Suprapubic skin (tissue), 4 donors: ENCODE data around the gene TEDC2. TPM values are rescaled to one million over a fixed set of nuclear protein-coding genes. Genes with fewer than 3 reads are reported as not detected.
"Not testable (repeated sequence)": the region's sequence is repeated elsewhere in the genome, so short reads cannot be mapped to it uniquely, and the experiment has no call there.

Experiments used
- DNase-seq, 2 donors: peaks; one replicate each; pipeline ENCODE4 v3.0.0-alpha.2; 2019; ENCODE audit warnings: low spot score in 2 of 2
- H3K27ac ChIP-seq: fragments of 200-600 bp; sonication (generic); one replicate; pipeline ENCODE4 v1.5.1; 2019
- H3K27me3 ChIP-seq: fragments of 200-600 bp; sonication (generic); one replicate; pipeline ENCODE4 v1.5.1; 2019
- H3K36me3 ChIP-seq: fragments of 200-600 bp; sonication (generic); one replicate; pipeline ENCODE4 v1.5.1; 2019
- H3K4me1 ChIP-seq: fragments of 200-600 bp; sonication (generic); one replicate; pipeline ENCODE4 v1.5.1; 2019
- H3K4me3 ChIP-seq: fragments of 200-600 bp; sonication (generic); one replicate; pipeline ENCODE4 v1.5.1; 2019; ENCODE audit warnings: mild to moderate bottlenecking
- H3K9me3 ChIP-seq: fragments of 200-600 bp; sonication (generic); one replicate; pipeline ENCODE4 v1.5.1; 2019
- CTCF ChIP-seq, 2 donors: fragments of 200-600 bp in 1 of 2; fragments of 450-650 bp in 1 of 2; sonication (generic) in 1 of 2; IDR thresholded peaks; one replicate each; pipeline ENCODE4 v1.5.1; 2016 to 2019; ENCODE audit warnings: antibody characterized with exemption in 2 of 2, mild to moderate bottlenecking in 1 of 2, moderate library complexity in 1 of 2
- EP300 ChIP-seq: sonication (generic); formaldehyde crosslinking; IDR thresholded peaks from one replicate; pipeline ENCODE4 v1.6.1; 2017; ENCODE audit warnings: antibody characterized with exemption
- POLR2A ChIP-seq, 2 donors: fragments of 450-650 bp; IDR thresholded peaks; one replicate each; pipeline ENCODE4 v1.6.1; 2017; ENCODE audit warnings: antibody characterized with exemption in 2 of 2, mild to moderate bottlenecking in 2 of 2, moderate library complexity in 2 of 2
- POLR2AphosphoS5 ChIP-seq, 3 donors: sonication (generic); formaldehyde crosslinking; IDR thresholded peaks; one replicate each; pipeline ENCODE4 v1.6.1; 2017; ENCODE audit warnings: antibody characterized with exemption in 3 of 3
- WGBS: methylation state at CpG from one replicate; pipeline ENCODE4 v1.1.5; 2018; 5-methylcytosine and 5-hydroxymethylcytosine counted together
- total RNA-seq, 4 donors: library from RNA; depleted of rRNA; stranded (reverse); fragments of >200 nt; gene quantifications; one replicate each; pipeline ENCODE4 v1.1.0, GENCODE V29; 2016

TEDC2 gene
- total RNA-seq, 4 donors from 2014 or later, result 1.4 to 2.2 (median 1.6) TPM; not detected in 1

- peaks cover 29% of the 10 kb centered on the region for H3K36me3 ChIP-seq
- DNase-seq, result no peak
- no peaks in the 10 kb centered on the region for H3K9me3 ChIP-seq
- TF ChIP-seq CTCF (IDR thresholded peaks at IDR 0.05), result no peak
- H3K27ac ChIP-seq, result no peak overlapping the region
- no peaks in the 10 kb centered on the region for H3K27me3 ChIP-seq
- no peak overlapping the region for H3K4me3 ChIP-seq
- WGBS, result 95% methylated on average over 11 of the region's 11 CpGs
- H3K4me1 ChIP-seq, result peaks cover 12% of the 10 kb centered on the region
Measured at GRCh38 chr16:2439598-2439997, 20.3 kb upstream of the TEDC2 start.

DNA sequence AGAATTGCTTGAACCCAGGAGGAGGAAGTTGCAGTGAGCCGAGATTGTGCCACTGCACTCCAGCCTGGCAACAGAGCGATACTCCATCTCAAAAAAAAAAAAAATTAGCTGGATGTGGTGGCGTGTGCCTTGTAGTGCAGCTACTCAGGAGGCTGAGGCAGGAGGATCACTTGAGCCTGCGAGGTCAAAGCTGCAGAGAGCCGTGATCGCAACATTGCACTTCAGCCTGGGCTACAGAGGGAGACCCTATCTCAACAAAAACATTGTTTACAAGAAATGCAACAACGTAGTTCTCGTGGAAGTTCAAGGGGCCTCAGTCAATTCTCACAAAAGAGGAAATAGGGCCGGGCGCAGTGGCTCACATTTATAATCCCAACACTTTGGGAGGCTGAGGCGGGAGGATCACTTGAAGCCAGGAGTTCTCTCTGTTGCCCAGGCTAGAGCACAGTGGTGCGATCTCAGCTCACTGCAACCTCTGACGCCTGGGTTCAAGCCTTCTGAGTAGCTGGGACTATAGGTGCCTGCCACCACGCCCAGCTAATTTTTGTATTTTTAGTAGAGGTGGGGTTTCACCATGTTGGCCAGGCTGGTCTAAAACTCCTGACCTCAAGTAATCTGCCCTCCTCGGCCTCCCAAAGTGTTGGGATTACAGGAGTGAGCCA, 18.6 kb upstream of the TEDC2 start:
- not testable (repeated sequence) for H3K4me1 ChIP-seq, H3K9me3 ChIP-seq, DNase-seq, H3K4me3 ChIP-seq, H3K27ac ChIP-seq, H3K27me3 ChIP-seq
- WGBS, result 86% methylated on average over 14 of the region's 15 CpGs
- peaks cover 38% of the 10 kb centered on the region for H3K36me3 ChIP-seq

- Histone ChIP-seq H3K36me3 (peaks cover 39% of the 10 kb centered on the region), H3K4me3 (no peak overlapping the region), H3K9me3 (no peaks in the 10 kb centered on the region), H3K27me3 (no peaks in the 10 kb centered on the region), H3K27ac (no peak overlapping the region), H3K4me1 (no peaks in the 10 kb centered on the region)
- TF ChIP-seq POLR2A (IDR thresholded peaks at IDR 0.05) (no peak), EP300 (no peak), POLR2AphosphoS5 (IDR thresholded peaks at IDR 0.05) (no peak), CTCF (IDR thresholded peaks at IDR 0.05) (no peak)
- no peak for DNase-seq
- WGBS, result 90% methylated on average over 9 of the region's 9 CpGs
Measured at GRCh38 chr16:2443555-2443954, 16.4 kb upstream of the TEDC2 start.

GRCh38 chr16:2447920-2448583, 11.9 kb upstream of the TEDC2 start:
- Histone ChIP-seq H3K36me3 (peaks cover 58% of the 10 kb centered on the region), H3K27ac (no peak overlapping the region), H3K4me1 (no peaks in the 10 kb centered on the region), H3K4me3 (no peak overlapping the region), H3K27me3 (no peaks in the 10 kb centered on the region), H3K9me3 (no peaks in the 10 kb centered on the region)
- no peak for DNase-seq
- WGBS, result 85% methylated on average over 9 of the region's 11 CpGs
- TF ChIP-seq POLR2AphosphoS5 (IDR thresholded peaks at IDR 0.05) (no peak), POLR2A (IDR thresholded peaks at IDR 0.05) (no peak), CTCF (IDR thresholded peaks at IDR 0.05) (no peak), EP300 (no peak)

- H3K9me3 ChIP-seq, result no peaks in the 10 kb centered on the region
- 84% methylated on average over 6 of the region's 25 CpGs for WGBS
- TF ChIP-seq CTCF (IDR thresholded peaks at IDR 0.05) (no peak), POLR2AphosphoS5 (IDR thresholded peaks at IDR 0.05) (no peak), POLR2A (IDR thresholded peaks at IDR 0.05) (no peak)
- H3K36me3 ChIP-seq, result peaks cover 60% of the 10 kb centered on the region
- no peaks in the 10 kb centered on the region for H3K27me3 ChIP-seq
- H3K4me1 ChIP-seq, result no peaks in the 10 kb centered on the region
- H3K4me3 ChIP-seq, result no peak overlapping the region
- H3K27ac ChIP-seq, result no peak overlapping the region
- DNase-seq, result no peak
Measured at GRCh38 chr16:2449118-2449517, 10.8 kb upstream of the TEDC2 start.
